Mesodermal cell (in vitro differentiated cells): ENCODE data around the gene PUDP.

ENCODE experiments used
- H3K27ac ChIP-seq: 2 replicates; pipeline ENCODE4 v1.7.0; 2013; ENCODE audit warnings: mild to moderate bottlenecking, low read depth, low read length, moderate library complexity; ENCODE audit not compliant: severe bottlenecking
- H3K36me3 ChIP-seq: 2 replicates; pipeline ENCODE4 v1.7.1; 2013; ENCODE audit warnings: mild to moderate bottlenecking, low read length, moderate library complexity; ENCODE audit not compliant: control insufficient read depth, insufficient read depth
- H3K4me1 ChIP-seq: one replicate; pipeline ENCODE4 v1.7.1; 2013; ENCODE audit warnings: mild to moderate bottlenecking, low read length; ENCODE audit not compliant: insufficient read depth, control insufficient read depth, poor library complexity, severe bottlenecking
- H3K4me3 ChIP-seq: 2 replicates; pipeline ENCODE4 v1.7.0; 2013; ENCODE audit warnings: low read length, control low read depth, mild to moderate bottlenecking; ENCODE audit not compliant: insufficient read depth, poor library complexity, severe bottlenecking; ENCODE audit errors: extremely low read depth
- H3K9me3 ChIP-seq: 2 replicates; pipeline ENCODE4 v1.7.1; 2013; ENCODE audit warnings: mild to moderate bottlenecking, low read length, moderate library complexity; ENCODE audit not compliant: control insufficient read depth
- WGBS, 2 experiments: methylation state at CpG; one replicate each; pipeline ENCODE4 v1.1.5; 2013; ENCODE audit warnings: missing lambda C conversion rate in 2 of 2; ENCODE audit not compliant: insufficient coverage in 2 of 2; 5-methylcytosine and 5-hydroxymethylcytosine counted together

PUDP gene

GRCh38 chrX:7090641-7091040 lies 57.3 kb downstream of the PUDP start:
- WGBS, 2 experiments, result 100% methylated on average over 1 to 3 of the region's 4 CpGs
- no peaks in the 10 kb centered on the region for H3K9me3 ChIP-seq
- no peak overlapping the region for H3K4me3 ChIP-seq
- H3K27ac ChIP-seq, result no peak overlapping the region
- no peaks in the 10 kb centered on the region for H3K36me3 ChIP-seq
- H3K4me1 ChIP-seq, result peaks cover 8% of the 10 kb centered on the region

- Histone ChIP-seq H3K36me3 (no peaks in the 10 kb centered on the region), H3K27ac (no peak overlapping the region), H3K4me1 (peaks cover 13% of the 10 kb centered on the region), H3K9me3 (no peaks in the 10 kb centered on the region), H3K4me3 (no peak overlapping the region)
- WGBS, 2 experiments, result 100% methylated on average over 2 of the region's 8 CpGs; no CpG with 5 or more reads in 1 of the 2 experiments
These were observed 58.9 kb downstream of the PUDP start for GRCh38 chrX:7088968-7089615.

DNA sequence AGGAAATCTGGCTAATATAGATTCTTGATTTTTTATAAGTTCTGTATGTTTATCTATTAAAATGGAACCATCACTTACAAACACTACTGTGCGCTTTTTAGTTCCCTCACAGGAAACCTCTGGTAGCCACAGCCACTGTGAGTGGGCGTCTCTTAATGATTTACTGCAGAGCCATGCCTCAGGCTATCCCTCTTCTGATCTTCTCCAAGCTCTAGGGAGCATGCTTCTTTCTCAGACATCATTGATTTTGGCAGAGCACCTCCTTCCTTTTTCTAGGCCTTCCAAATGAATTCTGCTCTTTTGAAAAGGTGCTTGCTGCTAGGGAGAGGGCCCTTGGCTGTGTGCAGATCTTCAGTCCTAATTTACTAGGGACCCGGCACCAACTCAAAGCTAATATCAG lies 61.6 kb downstream of the PUDP start:
- peak overlapping the region; percentile 16 for H3K27ac ChIP-seq
- H3K9me3 ChIP-seq, result no peaks in the 10 kb centered on the region
- peaks cover 19% of the 10 kb centered on the region for H3K4me1 ChIP-seq
- no peaks in the 10 kb centered on the region for H3K36me3 ChIP-seq
- H3K4me3 ChIP-seq, result no peak overlapping the region
- WGBS, 2 experiments, result no CpG with 5 or more reads among the region's 3 CpGs

DNA sequence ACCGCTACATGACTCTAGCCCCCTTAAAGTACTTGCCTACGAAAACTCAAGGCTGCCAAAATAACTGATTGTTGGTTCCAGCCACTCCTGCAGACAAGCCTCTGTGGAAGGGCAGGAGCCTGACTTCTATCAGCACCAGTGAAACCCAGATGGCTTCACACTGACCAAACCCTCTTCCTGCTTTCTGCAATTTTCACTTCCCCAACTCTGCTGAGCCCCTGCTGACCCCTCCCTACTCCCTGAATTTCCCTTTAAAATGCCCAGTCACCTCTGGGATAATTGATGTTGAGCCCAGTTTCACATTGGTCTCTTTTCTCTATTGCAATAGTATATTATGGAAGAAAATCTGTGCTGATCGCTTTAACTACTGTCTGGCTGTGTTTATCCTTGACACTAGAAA lies 62.1 kb downstream of the PUDP start:
- H3K4me3 ChIP-seq, result no peak overlapping the region
- peaks cover 19% of the 10 kb centered on the region for H3K4me1 ChIP-seq
- no peaks in the 10 kb centered on the region for H3K9me3 ChIP-seq
- WGBS, 2 experiments, result 70% methylated on average over 1 of the region's 3 CpGs; no CpG with 5 or more reads in 1 of the 2 experiments
- no peaks in the 10 kb centered on the region for H3K36me3 ChIP-seq
- no peak overlapping the region for H3K27ac ChIP-seq

DNA sequence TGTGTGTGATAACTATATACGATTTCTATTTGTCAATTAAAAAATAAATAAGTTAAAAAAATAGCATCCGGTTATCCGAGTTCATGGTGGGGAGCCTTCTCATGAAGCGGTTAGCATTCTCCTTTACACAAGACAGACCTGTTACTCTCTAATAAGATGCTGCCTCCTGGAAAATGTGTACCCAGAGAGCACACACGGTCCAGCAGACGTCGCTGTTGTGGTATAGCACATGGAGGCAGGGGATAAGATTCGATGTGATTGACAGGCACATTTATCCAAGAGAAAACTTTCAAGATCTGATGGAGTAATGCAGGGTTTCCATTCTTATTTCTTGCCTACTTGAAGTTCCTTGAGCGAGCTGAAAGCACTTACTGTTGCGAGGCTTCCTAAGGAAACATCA lies 63.1 kb downstream of the PUDP start:
- H3K4me1 ChIP-seq, result peaks cover 19% of the 10 kb centered on the region
- no peak overlapping the region for H3K27ac ChIP-seq
- H3K4me3 ChIP-seq, result no peak overlapping the region
- no peaks in the 10 kb centered on the region for H3K9me3 ChIP-seq
- WGBS, 2 experiments, result 89 to 96% methylated on average over 4 to 5 of the region's 10 CpGs
- H3K36me3 ChIP-seq, result no peaks in the 10 kb centered on the region

GRCh38 chrX:7083468-7084396 lies 64.2 kb downstream of the PUDP start:
- Histone ChIP-seq H3K4me1 (peaks cover 19% of the 10 kb centered on the region), H3K4me3 (no peak overlapping the region), H3K36me3 (no peaks in the 10 kb centered on the region), H3K9me3 (no peaks in the 10 kb centered on the region), H3K27ac (peak overlapping the region; percentile 10)
- WGBS, 2 experiments, result 80 to 100% methylated on average over 1 to 5 of the region's 21 CpGs

- Histone ChIP-seq H3K36me3 (no peaks in the 10 kb centered on the region), H3K9me3 (no peaks in the 10 kb centered on the region), H3K4me1 (peaks cover 19% of the 10 kb centered on the region), H3K27ac (no peak overlapping the region), H3K4me3 (no peak overlapping the region)
- no CpG with 5 or more reads among the region's 1 CpG for WGBS, 2 experiments
These were observed 64.9 kb downstream of the PUDP start for GRCh38 chrX:7083021-7083420.

DNA sequence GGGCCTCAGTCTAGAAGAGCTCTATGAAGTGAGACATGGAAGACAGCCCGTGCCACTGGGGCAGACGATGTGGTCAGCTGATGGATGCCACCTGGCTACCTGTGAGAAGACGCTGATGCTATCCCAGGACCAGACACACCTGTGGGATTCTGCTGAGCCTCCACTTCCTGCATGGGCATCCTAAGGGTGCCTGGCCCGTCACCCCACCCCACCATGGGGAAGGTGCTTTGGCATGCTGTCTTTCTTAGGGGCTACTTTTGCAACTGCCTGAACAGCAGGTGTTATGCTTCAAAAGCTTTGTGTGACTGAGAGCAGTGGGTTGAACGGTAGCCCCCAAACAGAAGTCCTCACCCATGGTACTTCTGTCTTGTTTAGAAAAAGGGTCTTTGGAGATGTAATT lies 65.4 kb downstream of the PUDP start:
- Histone ChIP-seq H3K9me3 (no peaks in the 10 kb centered on the region), H3K4me1 (peaks cover 19% of the 10 kb centered on the region), H3K4me3 (no peak overlapping the region), H3K27ac (no peak overlapping the region), H3K36me3 (no peaks in the 10 kb centered on the region)
- WGBS, 2 experiments, result 88 to 100% methylated on average over 1 to 4 of the region's 5 CpGs

DNA sequence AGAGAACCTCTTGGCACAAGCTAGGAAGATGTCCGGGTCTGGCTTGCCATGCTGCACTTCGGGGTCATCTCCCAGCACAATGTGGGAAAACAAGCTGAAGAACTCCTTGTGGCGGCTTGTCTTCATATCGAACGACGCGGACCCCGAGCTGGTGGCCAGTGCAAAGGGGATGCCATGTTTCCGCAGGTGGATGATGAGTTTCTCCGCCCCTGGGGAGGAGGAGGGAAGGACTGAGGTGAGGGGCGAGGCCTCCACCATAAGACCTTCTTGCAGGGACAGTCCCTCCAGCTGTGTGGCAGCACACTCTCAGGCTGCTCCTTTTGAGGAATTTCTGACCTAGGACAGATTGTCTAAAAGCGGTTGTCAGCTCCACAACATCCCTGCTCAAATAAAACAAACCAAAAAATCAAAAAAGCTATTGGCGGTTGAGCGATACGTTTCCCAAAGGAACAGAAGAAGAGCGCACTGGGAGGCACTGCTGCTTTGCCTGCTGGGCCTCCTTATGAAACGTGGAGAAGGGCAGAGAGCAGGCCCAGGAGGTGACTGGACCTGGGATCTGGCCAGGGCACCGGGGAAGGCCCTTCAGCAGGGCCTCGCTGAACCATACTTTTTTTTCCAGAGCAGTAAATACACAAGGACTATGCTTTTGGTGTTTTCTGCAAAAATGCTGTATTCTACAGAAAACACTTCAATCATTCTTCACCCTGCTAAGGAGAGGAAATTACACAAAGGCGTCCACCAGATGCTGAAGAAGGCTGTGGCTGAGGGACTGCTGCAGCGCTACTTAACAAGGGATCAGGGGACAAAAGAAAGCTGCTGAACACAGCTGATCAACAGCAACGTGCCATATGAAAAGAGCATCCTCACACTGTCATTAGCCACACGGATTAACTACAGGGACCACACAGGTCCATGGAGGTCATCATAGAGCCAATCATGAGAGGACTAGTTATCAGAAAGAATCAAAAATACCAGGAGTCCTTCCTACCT lies 70.4 kb downstream of the PUDP start:
- WGBS, 2 experiments, result 92 to 96% methylated on average over 4 to 6 of the region's 23 CpGs
- H3K9me3 ChIP-seq, result no peaks in the 10 kb centered on the region
- H3K4me3 ChIP-seq, result no peak overlapping the region
- H3K36me3 ChIP-seq, result no peaks in the 10 kb centered on the region
- H3K27ac ChIP-seq, result no peak overlapping the region
- no peaks in the 10 kb centered on the region for H3K4me1 ChIP-seq

- Histone ChIP-seq H3K27ac (no peak overlapping the region), H3K4me3 (no peak overlapping the region), H3K4me1 (no peaks in the 10 kb centered on the region), H3K36me3 (no peaks in the 10 kb centered on the region), H3K9me3 (no peaks in the 10 kb centered on the region)
- WGBS, 2 experiments, result 93 to 98% methylated on average over 6 of the region's 12 CpGs
These were observed 71.7 kb downstream of the PUDP start for GRCh38 chrX:7076245-7076661.
